Stomach (tissue), 9 donors: ENCODE measurements around the gene ZDHHC13. TPM values are rescaled to one million over a fixed set of nuclear protein-coding genes. Genes with fewer than 3 reads are reported as not detected.

Experiments
- DNase-seq, 2 donors: peaks; one replicate each; pipeline versions ENCODE4 v3.0.0 to v3.0.0-alpha.2; 2013 to 2019
- H3K27ac ChIP-seq, 5 donors: fragments of 200-600 bp in 4 of 5; sonication (generic) in 4 of 5; one replicate each; pipeline ENCODE4 v1.5.1; 2013 to 2019; ENCODE audit warnings: mild to moderate bottlenecking in 1 of 5, moderate library complexity in 1 of 5
- H3K27me3 ChIP-seq, 3 donors: fragments of 200-600 bp; sonication (generic); one replicate each; pipeline ENCODE4 v1.5.1; 2017 to 2019; ENCODE audit warnings: mixed run types in 1 of 3
- H3K36me3 ChIP-seq, 4 donors: fragments of 200-600 bp; sonication (generic); 1 replicate in 3 of 4; 2 replicates in 1 of 4; pipeline ENCODE4 v1.5.1; 2016 to 2019
- H3K4me1 ChIP-seq, 4 donors: fragments of 200-600 bp; sonication (generic); one replicate each; pipeline ENCODE4 v1.5.1; 2016 to 2019
- H3K4me3 ChIP-seq, 4 donors: fragments of 200-600 bp; sonication (generic) in 3 of 4; one replicate each; pipeline ENCODE4 v1.5.1; 2016 to 2019; ENCODE audit warnings: mild to moderate bottlenecking in 1 of 4
- H3K9me3 ChIP-seq, 4 donors: fragments of 200-600 bp; sonication (generic); one replicate each; pipeline ENCODE4 v1.5.1; 2016 to 2019
- CTCF ChIP-seq, 7 experiments: fragments of 450-650 bp in 4 of 7; fragments of 200-600 bp in 3 of 7; sonication (generic) in 3 of 7; IDR thresholded peaks; one replicate each; pipeline ENCODE4 v1.5.1; 2016 to 2019; ENCODE audit warnings: antibody characterized with exemption in 7 of 7, control low read depth in 2 of 7, mild to moderate bottlenecking in 1 of 7
- EP300 ChIP-seq: sonication (generic); formaldehyde crosslinking; IDR thresholded peaks from one replicate; pipeline ENCODE4 v1.6.1; 2017; ENCODE audit warnings: antibody characterized with exemption
- POLR2A ChIP-seq, 4 donors: fragments of 450-650 bp; IDR thresholded peaks; one replicate each; pipeline ENCODE4 v1.6.1; 2016; ENCODE audit warnings: antibody characterized with exemption in 4 of 4, control low read depth in 2 of 4, mild to moderate bottlenecking in 1 of 4, moderate library complexity in 1 of 4
- POLR2AphosphoS5 ChIP-seq, 3 donors: sonication (generic); formaldehyde crosslinking; IDR thresholded peaks; one replicate each; pipeline ENCODE4 v1.6.1; 2016; ENCODE audit warnings: antibody characterized with exemption in 3 of 3
- WGBS, 5 donors: extraction: QIAGEN DNeasy Blood & Tissue Kit in 3 of 5; methylation state at CpG; one replicate each; pipeline versions ENCODE4 v1.1.5 to v1.1.7; 2013 to 2018; 5-methylcytosine and 5-hydroxymethylcytosine counted together
- intact Hi-C: fragments of 100-400 bp; cut with DNase I; formaldehyde crosslinking; loops from one replicate; pipeline ENCODE4 v1.15.1; 2023; ENCODE audit warnings: low total_unique reads
- polyA plus RNA-seq, 3 donors: library from polyadenylated mRNA; stranded (reverse); fragments of 200-250 nt; gene quantifications; one replicate each; pipeline ENCODE4 v1.2.3, GENCODE V29; 2013
- total RNA-seq, 5 donors: library from RNA; depleted of rRNA; stranded (reverse); fragments of >200 nt; gene quantifications; one replicate each; pipeline versions ENCODE4 v1.1.0 to v1.2.3, GENCODE V29; 2014 to 2016
- donor health status: healthy with polysubstance abuse.
- donor health status: Bipolar disorder and iron deficiency.
- donor health status: healthy.

Gene ZDHHC13
- total and polyA plus RNA-seq, 8 donors: 5.5 to 43.9 (median 19.5) TPM

- H3K9me3 ChIP-seq: no peaks in the 10 kb centered on the region
- H3K4me1 ChIP-seq: no peaks in the 10 kb centered on the region
- no peak for DNase-seq
Observed at GRCh38 chr11:19187114-19187832, 70.3 kb downstream of the ZDHHC13 start.

GRCh38 chr11:19187833-19188258, 70.9 kb downstream of the ZDHHC13 start:
- TF ChIP-seq EP300 (no peak), POLR2A (IDR thresholded peaks at IDR 0.05) (no peak), CTCF (IDR thresholded peaks at IDR 0.05) (no peak), POLR2AphosphoS5 (IDR thresholded peaks at IDR 0.05) (no peak)
- Histone ChIP-seq H3K9me3 (no peaks in the 10 kb centered on the region), H3K27me3 (no peaks in the 10 kb centered on the region), H3K4me3 (no peak overlapping the region), H3K36me3 (no peaks in the 10 kb centered on the region), H3K27ac (no peak overlapping the region), H3K4me1 (no peaks in the 10 kb centered on the region)
- DNase-seq: no peak
- intact Hi-C loops: no loop called here
- WGBS, 5 donors: 83 to 97% (median 92%) methylated on average over 8 to 9 of the region's 9 CpGs

More at GRCh38 chr11:19187114-19187832, 70.3 kb downstream of the ZDHHC13 start:
- 73 to 85% (median 78%) methylated on average over 5 of the region's 5 CpGs for WGBS, 5 donors
- Histone ChIP-seq H3K36me3 (no peaks in the 10 kb centered on the region), H3K4me3 (no peak overlapping the region), H3K27me3 (no peaks in the 10 kb centered on the region), H3K27ac (no peak overlapping the region)
- no peak for TF ChIP-seq POLR2AphosphoS5 (IDR thresholded peaks at IDR 0.05)
- TF ChIP-seq CTCF (IDR thresholded peaks at IDR 0.05): no peak
- no peak for TF ChIP-seq POLR2A (IDR thresholded peaks at IDR 0.05)
- no peak for TF ChIP-seq EP300
- intact Hi-C loops: no loop called here

GRCh38 chr11:19191530-19192169, 74.7 kb downstream of the ZDHHC13 start:
- WGBS, 5 donors: 68 to 76% (median 71%) methylated on average over 7 of the region's 7 CpGs
- Histone ChIP-seq H3K27ac (no peak overlapping the region), H3K4me3 (no peak overlapping the region), H3K36me3 (no peaks in the 10 kb centered on the region), H3K4me1 (no peaks in the 10 kb centered on the region), H3K27me3 (no peaks in the 10 kb centered on the region), H3K9me3 (no peaks in the 10 kb centered on the region)
- DNase-seq: peak in 1 of 2 donors; percentile 51
- intact Hi-C loops: no loop called here
- TF ChIP-seq EP300: no peak
- no peak for TF ChIP-seq POLR2A (IDR thresholded peaks at IDR 0.05)
- TF ChIP-seq POLR2AphosphoS5 (IDR thresholded peaks at IDR 0.05): no peak
- no peak for TF ChIP-seq CTCF (IDR thresholded peaks at IDR 0.05)

- 29 to 63% (median 39%) methylated on average over 2 of the region's 2 CpGs for WGBS, 5 donors
- H3K27me3 ChIP-seq: no peaks in the 10 kb centered on the region
- intact Hi-C loops: no loop called here
Observed at GRCh38 chr11:19193916-19194315, 76.9 kb downstream of the ZDHHC13 start.

More at GRCh38 chr11:19193916-19194315, 76.9 kb downstream of the ZDHHC13 start:
- H3K9me3 ChIP-seq: no peaks in the 10 kb centered on the region
- no peak overlapping the region for H3K4me3 ChIP-seq
- H3K36me3 ChIP-seq: no peaks in the 10 kb centered on the region
- H3K27ac ChIP-seq: no peak overlapping the region
- no peak for TF ChIP-seq POLR2A (IDR thresholded peaks at IDR 0.05)
- TF ChIP-seq POLR2AphosphoS5 (IDR thresholded peaks at IDR 0.05): no peak
- TF ChIP-seq EP300: no peak
- no peak for TF ChIP-seq CTCF (IDR thresholded peaks at IDR 0.05)
- H3K4me1 ChIP-seq: peaks cover 0 to 1% (median 0%) of the 10 kb centered on the region in 4 donors
- DNase-seq: peak in 1 of 2 donors; percentile 47
